ENCODE results near the gene KBTBD4. TPM values are rescaled to one million over a fixed set of nuclear protein-coding genes. Genes with fewer than 3 reads are reported as not detected.

KBTBD4 gene
- total RNA-seq, 1 donor from 2014 or later: 12.1 TPM

DNA sequence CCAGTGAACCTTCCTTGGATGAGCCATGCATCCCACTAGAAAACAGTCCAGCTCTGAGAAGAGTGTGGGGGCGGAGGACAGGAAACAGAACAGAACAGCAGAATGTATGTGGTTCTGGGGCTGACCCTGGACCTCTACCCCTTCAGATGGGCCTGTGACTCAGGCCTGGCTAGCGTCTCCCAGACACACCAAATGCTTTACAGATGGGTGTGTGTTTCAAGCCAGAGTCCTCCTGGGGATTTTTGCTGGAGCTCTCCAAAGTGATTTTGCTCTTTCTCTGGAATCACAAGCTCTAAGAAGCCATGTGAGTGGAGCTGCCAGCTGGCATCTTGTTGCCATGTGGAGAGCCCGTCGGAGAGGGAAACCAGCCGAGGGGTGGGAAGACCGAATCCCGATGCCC lies 28.6 kb upstream of the KBTBD4 start:
- Mint-ChIP-seq H3K27ac (ENCODE audit: unreplicated experiment) (no peak overlapping the region), H3K9me3 (ENCODE audit: unreplicated experiment) (no peaks in the 10 kb centered on the region), H3K4me3 (ENCODE audit: unreplicated experiment) (no peak overlapping the region), H3K27me3 (ENCODE audit: unreplicated experiment) (peaks cover 2% of the 10 kb centered on the region), H3K36me3 (ENCODE audit: low read depth, unreplicated experiment) (no peaks in the 10 kb centered on the region), H3K4me1 (ENCODE audit: unreplicated experiment) (peaks cover 6% of the 10 kb centered on the region)
- DNase-seq (ENCODE audit: low spot score): no peak
- TF ChIP-seq, protein P1, sequence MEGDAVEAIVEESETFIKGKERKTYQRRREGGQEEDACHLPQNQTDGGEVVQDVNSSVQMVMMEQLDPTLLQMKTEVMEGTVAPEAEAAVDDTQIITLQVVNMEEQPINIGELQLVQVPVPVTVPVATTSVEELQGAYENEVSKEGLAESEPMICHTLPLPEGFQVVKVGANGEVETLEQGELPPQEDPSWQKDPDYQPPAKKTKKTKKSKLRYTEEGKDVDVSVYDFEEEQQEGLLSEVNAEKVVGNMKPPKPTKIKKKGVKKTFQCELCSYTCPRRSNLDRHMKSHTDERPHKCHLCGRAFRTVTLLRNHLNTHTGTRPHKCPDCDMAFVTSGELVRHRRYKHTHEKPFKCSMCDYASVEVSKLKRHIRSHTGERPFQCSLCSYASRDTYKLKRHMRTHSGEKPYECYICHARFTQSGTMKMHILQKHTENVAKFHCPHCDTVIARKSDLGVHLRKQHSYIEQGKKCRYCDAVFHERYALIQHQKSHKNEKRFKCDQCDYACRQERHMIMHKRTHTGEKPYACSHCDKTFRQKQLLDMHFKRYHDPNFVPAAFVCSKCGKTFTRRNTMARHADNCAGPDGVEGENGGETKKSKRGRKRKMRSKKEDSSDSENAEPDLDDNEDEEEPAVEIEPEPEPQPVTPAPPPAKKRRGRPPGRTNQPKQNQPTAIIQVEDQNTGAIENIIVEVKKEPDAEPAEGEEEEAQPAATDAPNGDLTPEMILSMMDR (IDR thresholded peaks at IDR 0.05; ENCODE audit: unreplicated experiment): no peak

DNA sequence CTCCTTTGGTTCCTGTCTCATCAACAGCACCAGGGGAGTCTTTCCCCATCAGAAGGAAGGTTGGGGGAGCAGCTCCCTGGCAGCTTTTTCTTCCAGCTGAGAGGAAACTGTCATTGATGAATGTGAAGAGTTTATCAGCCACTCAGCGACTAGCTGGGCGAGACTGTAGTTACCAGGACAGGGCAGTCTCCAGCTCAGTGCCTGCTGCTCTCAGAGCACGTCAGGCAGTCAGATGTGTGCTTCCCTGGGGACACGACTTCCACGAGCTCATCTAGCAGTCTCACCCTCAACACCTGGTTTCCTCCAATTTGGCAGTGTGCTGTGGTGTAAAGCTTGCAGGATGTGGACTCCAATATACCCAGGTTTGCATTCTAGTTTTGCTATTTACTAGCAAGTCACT lies 28.0 kb upstream of the KBTBD4 start:
- H3K27ac Mint-ChIP-seq (ENCODE audit: unreplicated experiment): no peak overlapping the region
- H3K9me3 Mint-ChIP-seq (ENCODE audit: unreplicated experiment): no peaks in the 10 kb centered on the region
- no peak for DNase-seq (ENCODE audit: low spot score)
- no peaks in the 10 kb centered on the region for H3K36me3 Mint-ChIP-seq (ENCODE audit: low read depth, unreplicated experiment)
- no peak overlapping the region for H3K4me3 Mint-ChIP-seq (ENCODE audit: unreplicated experiment)
- peaks cover 4% of the 10 kb centered on the region for H3K27me3 Mint-ChIP-seq (ENCODE audit: unreplicated experiment)
- TF ChIP-seq, protein P1 (IDR thresholded peaks at IDR 0.05; ENCODE audit: unreplicated experiment): no peak
- H3K4me1 Mint-ChIP-seq (ENCODE audit: unreplicated experiment): peaks cover 5% of the 10 kb centered on the region

DNA sequence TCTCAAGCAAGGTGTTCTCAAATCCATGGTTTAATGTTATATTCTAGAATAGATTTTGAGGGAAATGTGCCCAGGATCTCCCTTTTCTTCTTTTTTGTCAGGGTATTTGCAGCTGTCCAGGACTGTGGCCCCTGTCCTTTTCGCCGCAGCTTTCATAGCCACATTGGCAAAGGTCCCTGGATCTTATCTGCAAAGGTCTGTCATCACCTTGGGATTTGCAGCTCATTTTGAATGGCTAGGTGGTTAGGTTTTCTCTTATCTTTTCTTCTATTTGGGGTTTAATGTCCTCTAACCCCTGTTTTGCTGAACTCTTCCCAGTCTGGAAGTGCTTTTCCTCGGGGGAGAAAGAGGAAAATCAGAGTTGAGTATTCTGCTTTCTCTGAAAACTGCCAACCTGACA lies 27.2 kb upstream of the KBTBD4 start:
- Mint-ChIP-seq H3K4me3 (ENCODE audit: unreplicated experiment) (no peak overlapping the region), H3K36me3 (ENCODE audit: low read depth, unreplicated experiment) (no peaks in the 10 kb centered on the region), H3K27ac (ENCODE audit: unreplicated experiment) (no peak overlapping the region), H3K27me3 (ENCODE audit: unreplicated experiment) (peaks cover 4% of the 10 kb centered on the region), H3K4me1 (ENCODE audit: unreplicated experiment) (peaks cover 2% of the 10 kb centered on the region), H3K9me3 (ENCODE audit: unreplicated experiment) (no peaks in the 10 kb centered on the region)
- TF ChIP-seq, protein P1 (IDR thresholded peaks at IDR 0.05; ENCODE audit: unreplicated experiment): no peak
- DNase-seq (ENCODE audit: low spot score): no peak

DNA sequence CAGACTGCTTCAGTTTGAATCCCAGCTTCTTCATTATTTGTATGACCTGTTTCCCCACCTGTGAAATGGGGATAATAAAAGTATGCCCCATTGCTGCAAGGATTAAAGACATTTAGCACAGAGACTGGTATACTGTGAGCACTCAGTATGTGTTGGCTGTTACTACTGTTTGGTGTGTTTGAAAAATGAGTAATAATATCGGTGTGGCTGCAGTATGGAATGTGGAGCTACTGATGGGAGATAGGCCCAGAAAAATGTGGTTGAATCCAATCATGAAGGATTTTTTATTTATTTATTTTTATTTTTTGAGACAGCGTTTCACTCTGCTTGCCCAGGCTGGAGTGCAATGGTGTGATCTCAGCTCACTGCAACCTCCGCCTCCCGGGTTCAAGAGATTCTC lies 24.5 kb upstream of the KBTBD4 start:
- no peak overlapping the region for H3K4me3 Mint-ChIP-seq (ENCODE audit: unreplicated experiment)
- H3K27me3 Mint-ChIP-seq (ENCODE audit: unreplicated experiment): peaks cover 6% of the 10 kb centered on the region
- peaks cover 4% of the 10 kb centered on the region for H3K36me3 Mint-ChIP-seq (ENCODE audit: low read depth, unreplicated experiment)
- no peaks in the 10 kb centered on the region for H3K9me3 Mint-ChIP-seq (ENCODE audit: unreplicated experiment)
- TF ChIP-seq, protein P1 (IDR thresholded peaks at IDR 0.05; ENCODE audit: unreplicated experiment): no peak
- peaks cover 8% of the 10 kb centered on the region for H3K4me1 Mint-ChIP-seq (ENCODE audit: unreplicated experiment)
- H3K27ac Mint-ChIP-seq (ENCODE audit: unreplicated experiment): no peak overlapping the region
- DNase-seq (ENCODE audit: low spot score): no peak

DNA sequence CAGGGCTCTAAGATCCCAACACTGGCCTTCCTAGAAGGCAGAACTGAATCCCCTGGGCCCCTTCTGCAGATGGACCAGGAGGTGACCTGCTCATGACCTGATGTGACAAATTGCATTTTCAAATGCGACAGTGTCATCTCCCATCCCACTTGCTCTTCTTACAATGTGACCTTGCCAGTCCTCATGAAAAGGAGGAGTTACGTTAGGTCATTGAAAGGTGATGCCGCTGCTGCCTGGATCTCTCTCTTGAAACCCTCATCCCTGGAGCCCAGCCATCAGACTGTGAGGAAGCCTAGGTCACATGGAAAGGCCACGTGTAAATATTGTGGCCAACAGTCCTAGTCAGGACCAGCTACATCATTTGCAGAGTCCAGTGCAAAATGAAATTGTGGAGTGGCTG lies 21.1 kb upstream of the KBTBD4 start:
- peaks cover 8% of the 10 kb centered on the region for H3K4me1 Mint-ChIP-seq (ENCODE audit: unreplicated experiment)
- no peak for DNase-seq (ENCODE audit: low spot score)
- no peaks in the 10 kb centered on the region for H3K9me3 Mint-ChIP-seq (ENCODE audit: unreplicated experiment)
- peaks cover 14% of the 10 kb centered on the region for H3K27me3 Mint-ChIP-seq (ENCODE audit: unreplicated experiment)
- H3K27ac Mint-ChIP-seq (ENCODE audit: unreplicated experiment): no peak overlapping the region
- H3K36me3 Mint-ChIP-seq (ENCODE audit: low read depth, unreplicated experiment): peaks cover 4% of the 10 kb centered on the region
- TF ChIP-seq, protein P1 (IDR thresholded peaks at IDR 0.05; ENCODE audit: unreplicated experiment): no peak
- H3K4me3 Mint-ChIP-seq (ENCODE audit: unreplicated experiment): no peak overlapping the region

Data from endothelial cell (in vitro differentiated cells).